Activated CD8-positive, alpha-beta memory T cell treated with anti-CD3 and anti-CD28 coated beads, Interleukin-2, amount 50 U/mL, for 24 hours (primary cell): Measurements from ENCODE around the gene FGF19.

Experiments
- DNase-seq: peaks from one replicate; pipeline ENCODE4 v3.0.0-alpha.2; 2020; ENCODE audit errors: extremely low read depth

FGF19 gene

GRCh38 chr11:69656536-69657455 lies 47.0 kb downstream of the FGF19 start:
- no peak for DNase-seq

GRCh38 chr11:69655479-69656428 lies 48.1 kb downstream of the FGF19 start:
- no peak for DNase-seq

GRCh38 chr11:69654660-69655478 lies 49.0 kb downstream of the FGF19 start:
- no peak for DNase-seq

- DNase-seq: no peak
Observed at GRCh38 chr11:69654001-69654659, 49.7 kb downstream of the FGF19 start.

GRCh38 chr11:69653406-69653960 lies 50.3 kb downstream of the FGF19 start:
- no peak for DNase-seq

- no peak for DNase-seq
Observed at GRCh38 chr11:69652999-69653398, 50.8 kb downstream of the FGF19 start.

- DNase-seq: no peak
Observed at GRCh38 chr11:69651834-69652620, 51.8 kb downstream of the FGF19 start.

- DNase-seq: no peak
Observed at GRCh38 chr11:69650832-69651344, 52.9 kb downstream of the FGF19 start.

- no peak for DNase-seq
Observed at GRCh38 chr11:69650081-69650831, 53.6 kb downstream of the FGF19 start.

- no peak for DNase-seq
Observed at GRCh38 chr11:69649576-69649900, 54.3 kb downstream of the FGF19 start.

GRCh38 chr11:69648679-69649575 lies 54.9 kb downstream of the FGF19 start:
- no peak for DNase-seq
